ENCODE data around the gene RNF141.

- TF ChIP-seq CTCF (IDR thresholded peaks at IDR 0.05) (no peak), RELA (CRISPR knock-in tag; IDR thresholded peaks at IDR 0.05; ENCODE audit: borderline replicate concordance) (no peak), NR2C2 (CRISPR knock-in tag; IDR thresholded peaks at IDR 0.05) (no peak), FOXP4 (CRISPR knock-in tag; IDR thresholded peaks at IDR 0.05) (no peak), MXD4 (CRISPR knock-in tag; IDR thresholded peaks at IDR 0.05; ENCODE audit: borderline replicate concordance) (no peak), ZNF416 (CRISPR knock-in tag; IDR thresholded peaks at IDR 0.05) (no peak), IRF2 (CRISPR knock-in tag; IDR thresholded peaks at IDR 0.05; ENCODE audit: borderline replicate concordance, low read depth) (no peak), SOX15 (CRISPR knock-in tag; IDR thresholded peaks at IDR 0.05) (no peak), E2F1 (CRISPR knock-in tag; IDR thresholded peaks at IDR 0.05) (no peak), ZNF423 (CRISPR knock-in tag; IDR thresholded peaks at IDR 0.05) (no peak), PREB (CRISPR knock-in tag; IDR thresholded peaks at IDR 0.05; ENCODE audit: borderline replicate concordance) (no peak)
- TF ChIP-seq, protein P1, sequence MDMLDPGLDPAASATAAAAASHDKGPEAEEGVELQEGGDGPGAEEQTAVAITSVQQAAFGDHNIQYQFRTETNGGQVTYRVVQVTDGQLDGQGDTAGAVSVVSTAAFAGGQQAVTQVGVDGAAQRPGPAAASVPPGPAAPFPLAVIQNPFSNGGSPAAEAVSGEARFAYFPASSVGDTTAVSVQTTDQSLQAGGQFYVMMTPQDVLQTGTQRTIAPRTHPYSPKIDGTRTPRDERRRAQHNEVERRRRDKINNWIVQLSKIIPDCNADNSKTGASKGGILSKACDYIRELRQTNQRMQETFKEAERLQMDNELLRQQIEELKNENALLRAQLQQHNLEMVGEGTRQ (CRISPR knock-in tag; IDR thresholded peaks at IDR 0.05): no peak
- TF ChIP-seq, protein P2, sequence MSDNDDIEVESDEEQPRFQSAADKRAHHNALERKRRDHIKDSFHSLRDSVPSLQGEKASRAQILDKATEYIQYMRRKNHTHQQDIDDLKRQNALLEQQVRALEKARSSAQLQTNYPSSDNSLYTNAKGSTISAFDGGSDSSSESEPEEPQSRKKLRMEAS (CRISPR knock-in tag; IDR thresholded peaks at IDR 0.05): no peak
- TF ChIP-seq, protein P3, sequence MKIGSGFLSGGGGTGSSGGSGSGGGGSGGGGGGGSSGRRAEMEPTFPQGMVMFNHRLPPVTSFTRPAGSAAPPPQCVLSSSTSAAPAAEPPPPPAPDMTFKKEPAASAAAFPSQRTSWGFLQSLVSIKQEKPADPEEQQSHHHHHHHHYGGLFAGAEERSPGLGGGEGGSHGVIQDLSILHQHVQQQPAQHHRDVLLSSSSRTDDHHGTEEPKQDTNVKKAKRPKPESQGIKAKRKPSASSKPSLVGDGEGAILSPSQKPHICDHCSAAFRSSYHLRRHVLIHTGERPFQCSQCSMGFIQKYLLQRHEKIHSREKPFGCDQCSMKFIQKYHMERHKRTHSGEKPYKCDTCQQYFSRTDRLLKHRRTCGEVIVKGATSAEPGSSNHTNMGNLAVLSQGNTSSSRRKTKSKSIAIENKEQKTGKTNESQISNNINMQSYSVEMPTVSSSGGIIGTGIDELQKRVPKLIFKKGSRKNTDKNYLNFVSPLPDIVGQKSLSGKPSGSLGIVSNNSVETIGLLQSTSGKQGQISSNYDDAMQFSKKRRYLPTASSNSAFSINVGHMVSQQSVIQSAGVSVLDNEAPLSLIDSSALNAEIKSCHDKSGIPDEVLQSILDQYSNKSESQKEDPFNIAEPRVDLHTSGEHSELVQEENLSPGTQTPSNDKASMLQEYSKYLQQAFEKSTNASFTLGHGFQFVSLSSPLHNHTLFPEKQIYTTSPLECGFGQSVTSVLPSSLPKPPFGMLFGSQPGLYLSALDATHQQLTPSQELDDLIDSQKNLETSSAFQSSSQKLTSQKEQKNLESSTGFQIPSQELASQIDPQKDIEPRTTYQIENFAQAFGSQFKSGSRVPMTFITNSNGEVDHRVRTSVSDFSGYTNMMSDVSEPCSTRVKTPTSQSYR (CRISPR knock-in tag; IDR thresholded peaks at IDR 0.05): no peak
These were observed 40.9 kb downstream of the RNF141 start for GRCh38 chr11:10499874-10500601.

All from WTC11 (cell line).